B cell (primary cell): ENCODE results near the gene PTPRT. TPM values are rescaled to one million over a fixed set of nuclear protein-coding genes. Genes with fewer than 3 reads are reported as not detected.

Source experiments
- ATAC-seq: fragments of 200-7000 bp; cut with Tn5 transposase; one replicate; pipeline ENCODE4 v1.10.0; 2021; ENCODE audit warnings: low read depth, mild to moderate bottlenecking, moderate number of reproducible peaks, moderate library complexity
- CTCF ChIA-PET: fragments of 350-600 bp; sonication (Branson Sonifier 250); formaldehyde crosslinking; loops from one replicate; lab custom pipeline; 2021; ENCODE audit warnings: antibody characterized with exemption, inconsistent platforms; lab: Charles Lee
- POLR2A ChIA-PET: fragments of 350-600 bp; sonication (Branson Sonifier 250); formaldehyde crosslinking; loops from one replicate; lab custom pipeline; 2021; ENCODE audit warnings: antibody characterized with exemption; lab: Charles Lee
- DNase-seq: peaks from one replicate; pipeline ENCODE4 v3.0.0; 2013
- H2AFZ ChIP-seq: 2 replicates; pipeline ENCODE4 v1.6.1; 2012; ENCODE audit warnings: mild to moderate bottlenecking, low read depth, low read length; ENCODE audit not compliant: insufficient read depth, poor library complexity, severe bottlenecking
- H3K27ac ChIP-seq, 2 donors: 1 replicate in 1 of 2; 2 replicates in 1 of 2; pipeline ENCODE4 v1.5.1; 2012 to 2013; ENCODE audit warnings: low read length in 2 of 2, mild to moderate bottlenecking in 2 of 2, moderate library complexity in 1 of 2
- H3K27me3 ChIP-seq, 4 experiments: fragments of 200-600 bp in 1 of 4; sonication (generic) in 1 of 4; replicated peaks in 1 of 4; 1 replicate in 2 of 4; 2 replicates in 2 of 4; pipeline versions ENCODE4 v1.6.1 to v1.7.0; 2013 to 2016; ENCODE audit warnings: low read length in 3 of 4, mild to moderate bottlenecking in 2 of 4, mixed read lengths in 1 of 4, moderate library complexity in 1 of 4; ENCODE audit not compliant: insufficient read depth in 4 of 4, control insufficient read depth in 3 of 4; ENCODE audit errors: control extremely low read depth in 1 of 4
- H3K36me3 ChIP-seq, 2 experiments: replicated peaks in 1 of 2; 1 replicate in 1 of 2; 2 replicates in 1 of 2; pipeline versions ENCODE4 v1.6.1 to v1.7.1; 2013; ENCODE audit warnings: low read length in 1 of 2; ENCODE audit not compliant: insufficient read depth in 2 of 2, control insufficient read depth in 1 of 2; ENCODE audit errors: control extremely low read depth in 1 of 2, extremely low read depth in 1 of 2
- H3K4me1 ChIP-seq, 2 donors: fragments of 200-600 bp in 1 of 2; sonication (generic) in 1 of 2; 1 replicate in 1 of 2; 2 replicates in 1 of 2; pipeline versions ENCODE4 v1.5.1 to v1.6.1; 2013 to 2017; ENCODE audit warnings: low read length in 2 of 2; ENCODE audit not compliant: control insufficient read depth in 2 of 2, insufficient read depth in 2 of 2
- H3K4me2 ChIP-seq: replicated peaks from 2 replicates; pipeline ENCODE3; 2012; ENCODE audit warnings: mild to moderate bottlenecking, low read depth, low read length; ENCODE audit not compliant: poor library complexity, severe bottlenecking
- H3K4me3 ChIP-seq, 5 experiments: fragments of 200-600 bp in 1 of 5; sonication (generic) in 1 of 5; 1 replicate in 3 of 5; 2 replicates in 2 of 5; pipeline versions ENCODE4 v1.5.1 to v1.7.0; 2011 to 2016; ENCODE audit warnings: low read length in 4 of 5, mild to moderate bottlenecking in 4 of 5, low read depth in 2 of 5, control low read depth in 1 of 5, moderate library complexity in 1 of 5; ENCODE audit not compliant: insufficient read depth in 1 of 5; ENCODE audit errors: control extremely low read depth in 1 of 5, extremely low read depth in 1 of 5
- H3K79me2 ChIP-seq: fragments of 200-600 bp; sonication (generic); one replicate; pipeline ENCODE4 v1.6.0; 2016; ENCODE audit warnings: low read length; ENCODE audit not compliant: control insufficient read depth, insufficient read depth
- H3K9ac ChIP-seq: fragments of 200-600 bp; sonication (generic); 2 replicates; pipeline ENCODE4 v1.6.1; 2017; ENCODE audit warnings: mild to moderate bottlenecking, low read length, moderate library complexity
- H3K9me3 ChIP-seq, 3 donors: one replicate each; pipeline versions ENCODE4 v1.6.1 to v1.7.1; 2013; ENCODE audit warnings: low read length in 2 of 3; ENCODE audit not compliant: control insufficient read depth in 2 of 3, insufficient read depth in 1 of 3; ENCODE audit errors: control extremely low read depth in 1 of 3
- H4K20me1 ChIP-seq: 2 replicates; pipeline ENCODE4 v1.6.0; 2012; ENCODE audit warnings: mild to moderate bottlenecking, low read length; ENCODE audit not compliant: insufficient read depth, control insufficient read depth, poor library complexity, severe bottlenecking
- H3K27ac Mint-ChIP-seq: one replicate; pipeline ENCODE4 v1.8.0; 2021; ENCODE audit warnings: mixed read lengths
- H3K27me3 Mint-ChIP-seq: one replicate; pipeline ENCODE4 v1.8.0; 2021; ENCODE audit warnings: mixed read lengths
- H3K4me1 Mint-ChIP-seq: one replicate; pipeline ENCODE4 v1.8.0; 2021; ENCODE audit warnings: mixed read lengths
- H3K4me3 Mint-ChIP-seq: one replicate; pipeline ENCODE4 v1.8.0; 2021; ENCODE audit warnings: mixed read lengths
- H3K9me3 Mint-ChIP-seq: one replicate; pipeline ENCODE4 v1.8.0; 2022; ENCODE audit warnings: mixed read lengths; ENCODE audit not compliant: insufficient read depth
- CTCF ChIP-seq: fragments of 200-600 bp; IDR thresholded peaks from one replicate; pipeline ENCODE4 v1.8.0; 2022; ENCODE audit warnings: antibody characterized with exemption, mild to moderate bottlenecking
- EZH2 ChIP-seq: IDR thresholded peaks from 2 replicates; pipeline ENCODE4 v1.6.1; 2012; ENCODE audit warnings: borderline replicate concordance, low read depth, mild to moderate bottlenecking, moderate library complexity, low read length; ENCODE audit not compliant: insufficient read depth, poor library complexity, severe bottlenecking
- WGBS: methylation state at CpG from one replicate; pipeline ENCODE4 v1.1.5; 2013; ENCODE audit warnings: missing lambda C conversion rate; ENCODE audit not compliant: insufficient coverage; 5-methylcytosine and 5-hydroxymethylcytosine counted together
- intact Hi-C: fragments of 100-400 bp; cut with micrococcal nuclease; formaldehyde crosslinking; loops from one replicate; pipeline ENCODE4 v1.10.0; 2022
- polyA plus RNA-seq: library from polyadenylated mRNA; depleted of rRNA; stranded (reverse); fragments of >200 nt; gene quantifications from 2 replicates; pipeline ENCODE4 v1.2.3, GENCODE V29; 2012
- total RNA-seq, 2 donors: library from RNA; stranded (reverse); fragments of 120-200 nt in 1 of 2; gene quantifications; 1 replicate in 1 of 2; 2 replicates in 1 of 2; pipeline versions ENCODE4 v1.2.3 to v1.2.4, GENCODE V29; 2013 to 2022

Gene PTPRT
- total and polyA plus RNA-seq, 2 donors (not counting 1 experiment from before 2014, with no cell fraction given), result not detected

- Mint-ChIP-seq H3K4me1 (no peaks in the 10 kb centered on the region), H3K4me3 (no peak overlapping the region), H3K9me3 (no peaks in the 10 kb centered on the region), H3K27me3 (peaks cover 4% of the 10 kb centered on the region), H3K27ac (no peak overlapping the region)
- DNase-seq, result no peak
- no peaks in the 10 kb centered on the region for H3K79me2 ChIP-seq
- TF ChIP-seq EZH2, result no peak
- no peak for TF ChIP-seq CTCF
- H3K27ac ChIP-seq, result no peak overlapping the region
- CTCF ChIA-PET, result no interaction called here
- POLR2A ChIA-PET, result no interaction called here
- WGBS, result no CpG with 5 or more reads among the region's 2 CpGs
- H3K4me2 ChIP-seq, result no peak overlapping the region
- H3K36me3 ChIP-seq, result no peaks in the 10 kb centered on the region
- no peak overlapping the region for H3K9ac ChIP-seq
- no peak overlapping the region for H2AFZ ChIP-seq
- H3K9me3 ChIP-seq, result peaks cover 0 to 6% (median 0%) of the 10 kb centered on the region in 3 donors
- no peaks in the 10 kb centered on the region for H3K27me3 ChIP-seq
- H4K20me1 ChIP-seq, result no peaks in the 10 kb centered on the region
- intact Hi-C loops, result no loop called here
- H3K4me3 ChIP-seq, result no peak overlapping the region
- H3K4me1 ChIP-seq, result no peaks in the 10 kb centered on the region
- no peak for ATAC-seq
These were observed 600.9 kb downstream of the PTPRT start for GRCh38 chr20:42588847-42589246.

GRCh38 chr20:42587427-42587826 is 602.3 kb downstream of the PTPRT start:
- H3K36me3 ChIP-seq, result no peaks in the 10 kb centered on the region
- no peak overlapping the region for H3K27ac ChIP-seq
- no peaks in the 10 kb centered on the region for H4K20me1 ChIP-seq
- H3K79me2 ChIP-seq, result no peaks in the 10 kb centered on the region
- TF ChIP-seq CTCF (no peak), EZH2 (no peak)
- Mint-ChIP-seq H3K4me1 (no peaks in the 10 kb centered on the region), H3K27ac (no peak overlapping the region), H3K4me3 (no peak overlapping the region), H3K9me3 (no peaks in the 10 kb centered on the region), H3K27me3 (peaks cover 4% of the 10 kb centered on the region)
- ATAC-seq, result no peak
- DNase-seq, result no peak
- no peaks in the 10 kb centered on the region for H3K27me3 ChIP-seq
- intact Hi-C loops, result no loop called here
- no peaks in the 10 kb centered on the region for H3K4me1 ChIP-seq
- H3K9me3 ChIP-seq, result peaks cover 0 to 6% (median 0%) of the 10 kb centered on the region in 3 donors
- ChIA-PET CTCF (no interaction called here), POLR2A (no interaction called here)
- no peak overlapping the region for H2AFZ ChIP-seq
- H3K9ac ChIP-seq, result no peak overlapping the region
- no peak overlapping the region for H3K4me3 ChIP-seq
- no peak overlapping the region for H3K4me2 ChIP-seq
- 87% methylated on average over 7 of the region's 7 CpGs for WGBS
